Natural killer cell (primary cell): ENCODE results near the gene VWC2. TPM values are rescaled to one million over a fixed set of nuclear protein-coding genes. Genes with fewer than 3 reads are reported as not detected.

Experiments
- ATAC-seq, 3 donors: fragments of 150-1000 bp in 2 of 3; fragments of 200-7000 bp in 1 of 3; cut with Tn5 transposase; 1 replicate in 1 of 3; 2 replicates in 2 of 3; pipeline ENCODE4 v1.10.0; 2021; ENCODE audit warnings: mild to moderate bottlenecking in 2 of 3, moderate library complexity in 2 of 3
- DNase-seq, 2 donors: peaks; one replicate each; pipeline versions ENCODE4 v3.0.0 to v3.0.0-alpha.2; 2013 to 2021; ENCODE audit warnings: mixed read lengths in 1 of 2
- H3K27ac ChIP-seq: one replicate; pipeline ENCODE4 v1.5.1; 2013; ENCODE audit warnings: mild to moderate bottlenecking, low read length
- H3K27me3 ChIP-seq: one replicate; pipeline ENCODE4 v1.6.1; 2013; ENCODE audit warnings: low read length; ENCODE audit not compliant: control insufficient read depth, insufficient read depth
- H3K36me3 ChIP-seq: one replicate; pipeline ENCODE4 v1.6.1; 2013; ENCODE audit warnings: low read length; ENCODE audit not compliant: control insufficient read depth, insufficient read depth
- H3K4me1 ChIP-seq: one replicate; pipeline ENCODE4 v1.6.1; 2013; ENCODE audit warnings: low read length; ENCODE audit not compliant: control insufficient read depth, insufficient read depth
- H3K4me3 ChIP-seq: one replicate; pipeline ENCODE4 v1.5.1; 2013; ENCODE audit warnings: low read length
- H3K9me3 ChIP-seq: one replicate; pipeline ENCODE4 v1.6.1; 2013; ENCODE audit warnings: low read length; ENCODE audit not compliant: control insufficient read depth, insufficient read depth
- H3K27ac Mint-ChIP-seq, 2 donors: one replicate each; pipeline ENCODE4 v1.8.0; 2022; ENCODE audit warnings: mild to moderate bottlenecking in 2 of 2, mixed read lengths in 2 of 2, moderate library complexity in 1 of 2
- H3K27me3 Mint-ChIP-seq, 2 donors: one replicate each; pipeline ENCODE4 v1.8.0; 2022; ENCODE audit warnings: low read depth in 2 of 2, mixed read lengths in 2 of 2
- H3K36me3 Mint-ChIP-seq: one replicate; pipeline ENCODE4 v1.8.0; 2022; ENCODE audit warnings: mixed read lengths
- H3K4me1 Mint-ChIP-seq, 2 donors: one replicate each; pipeline ENCODE4 v1.8.0; 2022; ENCODE audit warnings: mixed read lengths in 2 of 2
- H3K4me3 Mint-ChIP-seq: one replicate; pipeline ENCODE4 v1.8.0; 2022; ENCODE audit warnings: mild to moderate bottlenecking, moderate library complexity, mixed read lengths
- H3K9me3 Mint-ChIP-seq, 2 donors: one replicate each; pipeline ENCODE4 v1.8.0; 2022; ENCODE audit warnings: mixed read lengths in 2 of 2
- CTCF ChIP-seq: fragments of 200-600 bp; IDR thresholded peaks from one replicate; pipeline ENCODE4 v1.8.0; 2022; ENCODE audit warnings: antibody characterized with exemption
- WGBS: methylation state at CpG from one replicate; pipeline ENCODE4 v1.1.7; 2013; ENCODE audit warnings: missing lambda C conversion rate; ENCODE audit not compliant: insufficient coverage; 5-methylcytosine and 5-hydroxymethylcytosine counted together
- intact Hi-C: fragments of 100-400 bp; cut with micrococcal nuclease; formaldehyde crosslinking; loops from one replicate; pipeline ENCODE4 v1.14.2; 2022
- total RNA-seq, 4 donors: library from RNA; stranded (reverse); fragments of 120-200 nt in 1 of 4; gene quantifications; one replicate each; pipeline versions ENCODE4 v1.2.3 to v1.2.4, GENCODE V29; 2013 to 2022

VWC2 gene
- total RNA-seq, 3 donors from 2014 or later (not counting 1 experiment from before 2014, with no cell fraction given) = not detected

- no peaks in the 10 kb centered on the region for H3K9me3 ChIP-seq
- DNase-seq = no peak
- H3K27me3 Mint-ChIP-seq = no peaks in the 10 kb centered on the region
- H3K4me3 ChIP-seq = no peak overlapping the region
- no peaks in the 10 kb centered on the region for H3K36me3 ChIP-seq
- H3K9me3 Mint-ChIP-seq = peaks cover 0 to 8% of the 10 kb centered on the region in 2 donors
- no peak overlapping the region for H3K4me3 Mint-ChIP-seq
- no peaks in the 10 kb centered on the region for H3K36me3 Mint-ChIP-seq
- H3K27ac Mint-ChIP-seq = no peak overlapping the region
- H3K27ac ChIP-seq = no peak overlapping the region
- intact Hi-C loops = no loop called here
- ATAC-seq = no peak
- no peaks in the 10 kb centered on the region for H3K27me3 ChIP-seq
- H3K4me1 Mint-ChIP-seq = no peaks in the 10 kb centered on the region
- no peaks in the 10 kb centered on the region for H3K4me1 ChIP-seq
- TF ChIP-seq CTCF = no peak
Observed at GRCh38 chr7:49812534-49812933, 39.1 kb downstream of the VWC2 start.

GRCh38 chr7:49817279-49817678, 43.8 kb downstream of the VWC2 start:
- Histone ChIP-seq H3K27me3 (no peaks in the 10 kb centered on the region), H3K9me3 (no peaks in the 10 kb centered on the region), H3K4me1 (no peaks in the 10 kb centered on the region), H3K27ac (no peak overlapping the region), H3K4me3 (no peak overlapping the region), H3K36me3 (no peaks in the 10 kb centered on the region)
- Mint-ChIP-seq H3K4me1 (no peaks in the 10 kb centered on the region), H3K27ac (no peak overlapping the region), H3K9me3 (peaks cover 0 to 7% of the 10 kb centered on the region in 2 donors), H3K4me3 (no peak overlapping the region), H3K36me3 (no peaks in the 10 kb centered on the region), H3K27me3 (no peaks in the 10 kb centered on the region)
- no peak for TF ChIP-seq CTCF
- WGBS = 56% methylated on average over 1 of the region's 1 CpG
- intact Hi-C loops = no loop called here
- DNase-seq (no peak), ATAC-seq (no peak)

- intact Hi-C loops = no loop called here
- Mint-ChIP-seq H3K27me3 (no peaks in the 10 kb centered on the region), H3K4me3 (no peak overlapping the region), H3K9me3 (peaks cover 4 to 5% of the 10 kb centered on the region in 2 donors), H3K27ac (no peak overlapping the region), H3K36me3 (no peaks in the 10 kb centered on the region), H3K4me1 (no peaks in the 10 kb centered on the region)
- DNase-seq (no peak), ATAC-seq (no peak)
- no peak overlapping the region for H3K27ac ChIP-seq
- H3K9me3 ChIP-seq = no peaks in the 10 kb centered on the region
- no peak for TF ChIP-seq CTCF
- no peaks in the 10 kb centered on the region for H3K27me3 ChIP-seq
- H3K4me3 ChIP-seq = no peak overlapping the region
- H3K36me3 ChIP-seq = no peaks in the 10 kb centered on the region
- no peaks in the 10 kb centered on the region for H3K4me1 ChIP-seq
Observed at GRCh38 chr7:49821181-49821580, 47.7 kb downstream of the VWC2 start.

GRCh38 chr7:49822856-49823255, 49.4 kb downstream of the VWC2 start:
- Histone ChIP-seq H3K27ac (no peak overlapping the region), H3K9me3 (no peaks in the 10 kb centered on the region), H3K4me1 (no peaks in the 10 kb centered on the region), H3K27me3 (no peaks in the 10 kb centered on the region), H3K4me3 (no peak overlapping the region), H3K36me3 (no peaks in the 10 kb centered on the region)
- no peak for DNase-seq
- no peak for ATAC-seq
- intact Hi-C loops = no loop called here
- Mint-ChIP-seq H3K36me3 (no peaks in the 10 kb centered on the region), H3K4me1 (no peaks in the 10 kb centered on the region), H3K9me3 (peaks cover 4 to 5% of the 10 kb centered on the region in 2 donors), H3K27me3 (no peaks in the 10 kb centered on the region), H3K4me3 (no peak overlapping the region), H3K27ac (no peak overlapping the region)
- WGBS = 76% methylated on average over 4 of the region's 5 CpGs
- TF ChIP-seq CTCF = no peak
